ENCODE results near the gene ARHGAP6. TPM values are rescaled to one million over a fixed set of nuclear protein-coding genes. Genes with fewer than 3 reads are reported as not detected.

Gene ARHGAP6
- total and polyA plus RNA-seq, 9 of the 15 experiments (the other 6 are each of a cell fraction or from before 2014, with no cell fraction given), result 12.5 to 63.6 (median 41.8) TPM

DNA sequence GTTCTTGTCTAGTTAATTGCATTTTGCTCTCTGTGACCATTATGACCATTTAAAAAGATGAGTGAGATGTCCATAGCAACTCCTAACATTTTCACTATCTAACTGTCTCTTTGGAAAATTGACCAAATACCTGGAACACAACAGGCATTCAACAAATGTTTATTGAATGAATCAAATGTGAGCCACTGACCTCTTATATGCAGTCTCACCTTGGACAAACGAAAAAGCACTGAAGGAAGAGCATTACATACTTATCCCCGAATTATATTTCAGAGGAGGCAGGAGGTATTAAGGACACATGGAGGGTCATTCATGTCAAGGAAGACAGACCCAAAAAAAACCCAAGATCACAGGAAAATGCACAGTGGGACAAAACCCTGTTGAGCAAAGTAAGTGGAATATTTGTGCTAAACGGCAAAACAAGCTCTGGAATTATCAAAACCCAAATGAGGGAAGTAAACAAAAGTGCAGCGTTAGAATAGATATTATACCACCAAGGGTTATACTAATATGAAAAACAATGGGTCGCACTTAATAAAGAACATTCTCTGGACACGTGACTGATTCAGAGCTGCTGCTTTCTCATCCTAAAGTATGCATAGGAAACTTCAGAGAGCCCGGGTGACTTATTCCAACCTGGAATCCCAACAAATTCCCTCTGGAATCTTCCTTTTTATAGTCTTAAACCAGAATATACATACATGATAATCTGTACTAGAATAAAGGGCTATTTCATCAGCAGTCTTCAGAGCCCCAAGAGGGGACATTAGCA is 240.6 kb downstream of the ARHGAP6 start:
- Histone ChIP-seq H3K9ac (ENCODE audit: insufficient read depth in 1 of 2, low read depth in 2 of 2, low read length in 2 of 2) (peak overlapping the region in 1 of 2 experiments; percentile 92; a peak in 2 of 4 replicates), H3K27ac (ENCODE audit: extremely low read depth, low read depth, low read length) (peak overlapping the region; percentile 92), H3K9me1 (ENCODE audit: control insufficient read depth, insufficient read depth, low read length) (no peaks in the 10 kb centered on the region), H3K4me1 (replicated peaks in 1 of 2; ENCODE audit: control insufficient read depth in 2 of 2, insufficient read depth in 2 of 2, low read length in 2 of 2) (peaks cover 14 to 55% of the 10 kb centered on the region in 2 experiments), H4K20me1 (replicated peaks; ENCODE audit: control insufficient read depth, insufficient read depth, low read length) (no peaks in the 10 kb centered on the region), H3K4me3 (peak overlapping the region; percentile 74), H2AFZ (ENCODE audit: low read depth, low read length) (peak overlapping the region; percentile 0; the same call in 1 of the 2 replicates), H3K4me2 (ENCODE audit: insufficient read depth, low read length) (peak overlapping the region; percentile 96), H3K9me3 (replicated peaks; ENCODE audit: control insufficient read depth, insufficient read depth, low read depth, low read length) (no peaks in the 10 kb centered on the region), H3K79me2 (ENCODE audit: control insufficient read depth, insufficient read depth, low read length) (peaks cover 81% of the 10 kb centered on the region), H3K27me3 (ENCODE audit: control insufficient read depth in 2 of 2, insufficient read depth in 2 of 2, low read length in 2 of 2) (no peaks in the 10 kb centered on the region), H3K36me3 (ENCODE audit: control insufficient read depth, insufficient read depth, low read length) (peaks cover 21% of the 10 kb centered on the region; the same call in 2 of the 3 replicates)
- WGBS (ENCODE audit: insufficient coverage, low coverage, missing lambda C conversion rate), result 2% methylated on average over 7 of the region's 7 CpGs
- DNase-seq (ENCODE audit: extremely low read depth in 1 of 4, low spot score in 3 of 4) (no peak), ATAC-seq (no peak), FAIRE-seq (no peak)
- in situ Hi-C loops (cut with MboI) (no loop called here), intact Hi-C loops (cut with micrococcal nuclease) (no loop called here)
- ChIA-PET POLR2A (interaction anchor here (0.6 to 2.0 kb wide), 8 partner anchors 12 to 71 kb away, joined by 3 to 10 read pairs (median 4); no protein-coding TSS in a partner anchor), CTCF (ENCODE audit: low intra/inter-chr PET ratio) (no interaction called here)
- BruUV-seq (replicated peaks), result no TSS peak
- TF ChIP-seq, protein P1, sequence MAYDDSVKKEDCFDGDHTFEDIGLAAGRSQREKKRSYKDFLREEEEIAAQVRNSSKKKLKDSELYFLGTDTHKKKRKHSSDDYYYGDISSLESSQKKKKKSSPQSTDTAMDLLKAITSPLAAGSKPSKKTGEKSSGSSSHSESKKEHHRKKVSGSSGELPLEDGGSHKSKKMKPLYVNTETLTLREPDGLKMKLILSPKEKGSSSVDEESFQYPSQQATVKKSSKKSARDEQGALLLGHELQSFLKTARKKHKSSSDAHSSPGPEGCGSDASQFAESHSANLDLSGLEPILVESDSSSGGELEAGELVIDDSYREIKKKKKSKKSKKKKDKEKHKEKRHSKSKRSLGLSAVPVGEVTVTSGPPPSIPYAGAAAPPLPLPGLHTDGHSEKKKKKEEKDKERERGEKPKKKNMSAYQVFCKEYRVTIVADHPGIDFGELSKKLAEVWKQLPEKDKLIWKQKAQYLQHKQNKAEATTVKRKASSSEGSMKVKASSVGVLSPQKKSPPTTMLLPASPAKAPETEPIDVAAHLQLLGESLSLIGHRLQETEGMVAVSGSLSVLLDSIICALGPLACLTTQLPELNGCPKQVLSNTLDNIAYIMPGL (CRISPR knock-in tag; IDR thresholded peaks at IDR 0.05), result no peak
- peak; percentile 40; the same call in 1 of the 2 replicates for TF ChIP-seq ZNF592 (IDR thresholded peaks at IDR 0.05)
- peak; percentile 51; the same call in 1 of the 2 replicates for TF ChIP-seq NFRKB (IDR thresholded peaks at IDR 0.05; ENCODE audit: low read depth)
- peak; percentile 61; the same call in 1 of the 2 replicates for TF ChIP-seq TOE1 (IDR thresholded peaks at IDR 0.05; ENCODE audit: borderline replicate concordance)
- no peak for TF ChIP-seq TOE1 (CRISPR knock-in tag; IDR thresholded peaks at IDR 0.05; ENCODE audit: borderline replicate concordance, low read depth)
- TF ChIP-seq RBFOX2 (IDR thresholded peaks at IDR 0.05; ENCODE audit: low read depth, low read length), result peak; percentile 28; the same call in 1 of the 2 replicates
- TF ChIP-seq ZNF41 (CRISPR knock-in tag; conservative IDR thresholded peaks at IDR 0.05), result no peak
- TF ChIP-seq, protein P2, sequence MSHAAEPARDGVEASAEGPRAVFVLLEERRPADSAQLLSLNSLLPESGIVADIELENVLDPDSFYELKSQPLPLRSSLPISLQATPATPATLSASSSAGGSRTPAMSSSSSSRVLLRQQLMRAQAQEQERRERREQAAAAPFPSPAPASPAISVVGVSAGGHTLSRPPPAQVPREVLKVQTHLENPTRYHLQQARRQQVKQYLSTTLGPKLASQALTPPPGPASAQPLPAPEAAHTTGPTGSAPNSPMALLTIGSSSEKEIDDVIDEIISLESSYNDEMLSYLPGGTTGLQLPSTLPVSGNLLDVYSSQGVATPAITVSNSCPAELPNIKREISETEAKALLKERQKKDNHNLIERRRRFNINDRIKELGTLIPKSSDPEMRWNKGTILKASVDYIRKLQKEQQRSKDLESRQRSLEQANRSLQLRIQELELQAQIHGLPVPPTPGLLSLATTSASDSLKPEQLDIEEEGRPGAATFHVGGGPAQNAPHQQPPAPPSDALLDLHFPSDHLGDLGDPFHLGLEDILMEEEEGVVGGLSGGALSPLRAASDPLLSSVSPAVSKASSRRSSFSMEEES (CRISPR knock-in tag; IDR thresholded peaks at IDR 0.05), result peak; percentile 71
